EH (cell line): ENCODE data around the gene EHD2.
"Not testable (repeated sequence)": the region's sequence is repeated elsewhere in the genome, so short reads cannot be mapped to it uniquely, and the experiment has no call there.

Experiments used
- DNase-seq: peaks from one replicate; pipeline ENCODE4 v3.0.0-alpha.2; 2015; ENCODE audit warnings: low read depth

The EHD2 gene

DNA sequence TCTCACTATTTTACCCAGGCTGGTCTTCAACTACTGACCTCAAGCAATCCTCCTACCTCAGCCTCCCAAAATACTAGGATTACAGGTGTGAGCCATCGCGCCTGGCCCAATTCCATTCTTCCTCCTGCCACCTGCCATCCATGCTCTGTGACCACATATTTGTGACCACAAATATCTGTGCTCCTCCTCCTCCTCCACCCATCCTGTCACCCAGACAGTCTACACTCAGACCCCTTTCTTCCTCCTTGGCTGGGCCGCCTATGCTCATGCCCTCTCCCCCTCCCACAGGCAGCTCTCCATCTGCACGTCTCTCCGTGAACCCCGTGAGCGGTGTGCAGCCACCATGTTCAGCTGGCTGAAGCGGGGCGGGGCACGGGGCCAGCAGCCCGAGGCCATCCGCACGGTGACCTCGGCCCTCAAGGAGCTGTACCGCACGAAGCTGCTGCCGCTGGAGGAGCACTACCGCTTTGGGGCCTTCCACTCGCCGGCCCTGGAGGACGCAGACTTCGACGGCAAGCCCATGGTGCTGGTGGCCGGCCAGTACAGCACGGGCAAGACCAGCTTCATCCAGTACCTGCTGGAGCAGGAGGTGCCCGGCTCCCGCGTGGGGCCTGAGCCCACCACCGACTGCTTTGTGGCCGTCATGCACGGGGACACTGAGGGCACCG, 3.2 kb downstream of the EHD2 start:
- DNase-seq = no peak

DNA sequence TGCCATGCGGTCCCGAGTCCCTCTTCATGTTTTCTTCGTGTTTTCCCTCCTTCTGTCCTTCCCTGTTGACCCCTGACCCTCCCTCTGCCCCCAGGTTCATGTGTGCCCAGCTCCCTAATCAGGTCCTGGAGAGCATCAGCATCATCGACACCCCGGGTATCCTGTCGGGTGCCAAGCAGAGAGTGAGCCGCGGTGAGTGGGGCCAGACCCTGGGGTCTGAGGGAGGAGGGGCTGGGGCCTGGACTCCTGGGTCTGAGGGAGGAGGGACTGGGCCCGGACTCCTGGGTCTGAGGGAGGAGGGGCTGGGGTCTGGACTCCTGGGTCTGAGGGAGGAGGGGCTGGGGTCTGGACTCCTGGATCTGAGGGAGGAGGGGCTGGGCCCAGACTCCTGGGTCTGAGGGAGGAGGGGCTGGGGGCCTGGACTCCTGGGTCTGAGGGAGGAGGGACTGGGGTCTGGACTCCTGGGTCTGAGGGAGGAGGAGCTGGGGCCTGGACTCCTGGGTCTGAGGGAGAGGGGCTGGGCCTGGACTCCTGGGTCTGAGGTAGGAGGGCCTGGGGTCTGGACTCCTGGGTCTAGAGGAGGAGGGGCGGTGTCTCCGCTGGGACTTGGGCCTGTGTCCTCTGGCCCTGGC, 5.3 kb downstream of the EHD2 start:
- DNase-seq = not testable (repeated sequence)

DNA sequence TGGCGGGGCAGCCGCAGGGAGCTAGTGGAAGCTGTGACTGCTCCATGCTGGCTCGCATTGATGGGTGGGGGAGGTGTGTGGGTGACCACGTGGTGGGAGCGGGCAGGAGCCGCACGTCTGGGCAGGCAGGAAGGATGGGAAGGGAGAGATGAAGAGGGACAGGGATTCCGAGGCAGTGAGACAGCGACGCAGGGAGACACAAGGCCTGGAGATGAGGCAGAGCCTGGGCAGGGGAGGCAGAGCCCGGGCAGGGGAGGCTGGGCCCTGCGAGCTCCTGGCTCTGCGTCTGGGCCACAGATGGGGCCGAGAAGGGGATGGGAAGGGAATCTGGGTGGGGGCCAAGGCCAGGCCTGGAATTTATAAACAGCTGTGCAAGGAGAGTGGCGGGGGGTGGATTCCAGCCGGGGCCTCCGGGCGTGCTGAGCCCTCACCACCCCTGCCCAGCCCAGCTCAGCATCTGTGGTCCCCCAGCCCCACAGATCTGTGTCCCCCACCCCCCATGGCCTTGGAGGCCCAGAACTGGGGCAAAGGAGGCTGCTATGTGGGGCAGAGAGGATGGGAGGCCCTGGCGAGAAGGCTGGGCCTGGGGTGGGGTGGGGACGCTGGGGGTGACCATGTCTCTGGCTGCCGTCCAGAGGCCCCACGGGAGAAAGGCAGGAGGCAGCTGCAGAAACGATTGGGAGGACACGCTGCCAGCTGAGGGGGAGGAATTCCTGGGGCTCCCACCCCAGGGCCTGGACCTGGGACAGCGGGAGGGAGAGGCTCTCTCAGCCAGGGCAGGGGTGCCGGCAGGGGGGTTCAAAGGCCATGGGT, 6.0 kb downstream of the EHD2 start:
- peak; percentile 100 for DNase-seq

DNA sequence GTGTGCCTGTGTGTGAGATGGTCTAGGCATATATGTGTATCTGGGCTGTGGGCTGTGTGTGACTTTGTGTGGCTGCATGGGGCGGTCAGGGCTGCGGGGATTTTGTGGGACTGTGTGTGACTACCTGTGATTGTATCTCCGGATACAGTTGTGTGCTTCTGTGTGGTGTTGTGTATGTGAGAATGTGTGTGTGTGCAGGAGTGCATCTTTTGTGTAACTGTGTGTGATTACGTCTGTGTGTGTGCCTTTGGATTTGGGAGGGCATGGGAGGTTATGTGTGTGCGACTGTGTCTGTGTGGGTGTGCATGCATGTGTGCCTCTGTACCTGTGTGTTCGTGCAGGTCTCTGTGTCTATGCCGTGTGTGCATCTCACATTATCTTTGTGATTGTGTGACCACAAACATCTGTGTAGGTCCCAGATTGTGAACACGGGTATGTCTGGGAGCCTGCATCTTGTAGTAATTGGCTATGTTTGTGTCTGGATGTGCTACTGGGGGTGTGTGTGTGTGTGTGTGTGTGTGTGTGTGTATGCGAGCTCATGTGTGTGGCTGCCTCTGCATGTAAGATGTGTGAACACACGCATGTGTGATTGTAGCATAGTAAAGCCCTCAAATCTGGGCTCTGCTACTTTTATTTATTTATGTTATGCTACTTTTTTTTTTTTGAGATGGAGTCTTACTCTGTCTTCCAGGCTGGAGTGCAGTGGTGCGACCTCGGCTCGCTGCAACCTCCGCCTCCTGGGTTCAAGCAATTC, 7.6 kb downstream of the EHD2 start:
- no peak for DNase-seq

DNA sequence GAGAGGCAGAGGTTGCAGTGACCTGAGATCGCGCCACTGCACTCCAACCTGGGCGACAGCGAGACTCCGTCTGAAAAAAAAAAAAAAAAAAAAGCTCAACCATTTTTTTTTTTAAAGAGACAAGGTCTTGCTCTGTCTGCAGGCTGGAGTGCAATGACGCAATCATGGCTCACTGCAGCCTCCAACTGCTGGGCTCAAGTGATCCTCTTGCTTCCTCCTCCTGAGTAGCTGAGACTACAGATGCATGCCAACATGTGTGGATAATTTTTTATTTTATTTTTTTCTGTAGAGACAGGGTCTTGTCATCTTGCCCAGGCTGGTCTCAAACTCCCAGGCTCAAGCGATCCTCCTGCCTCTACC, 10.3 kb downstream of the EHD2 start:
- DNase-seq = peak; percentile 92

DNA sequence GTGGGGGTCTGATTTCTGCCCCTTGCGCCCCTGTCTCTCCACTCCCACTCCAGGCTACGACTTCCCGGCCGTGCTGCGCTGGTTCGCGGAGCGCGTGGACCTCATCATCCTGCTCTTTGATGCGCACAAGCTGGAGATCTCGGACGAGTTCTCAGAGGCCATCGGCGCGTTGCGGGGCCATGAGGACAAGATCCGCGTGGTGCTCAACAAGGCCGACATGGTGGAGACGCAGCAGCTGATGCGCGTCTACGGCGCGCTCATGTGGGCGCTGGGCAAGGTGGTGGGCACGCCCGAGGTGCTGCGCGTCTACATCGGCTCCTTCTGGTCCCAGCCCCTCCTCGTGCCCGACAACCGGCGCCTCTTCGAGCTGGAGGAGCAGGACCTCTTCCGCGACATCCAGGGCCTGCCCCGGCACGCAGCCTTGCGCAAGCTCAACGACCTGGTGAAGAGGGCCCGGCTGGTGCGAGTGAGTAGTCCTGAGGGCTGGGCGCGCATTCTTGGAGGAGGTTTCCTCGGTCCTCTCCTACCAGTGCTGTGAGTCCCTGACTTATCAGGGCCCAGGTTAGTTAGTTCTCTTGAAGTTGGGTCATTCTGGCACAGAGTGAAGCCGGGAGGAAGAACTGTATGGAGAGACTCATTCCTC, 12.7 kb downstream of the EHD2 start:
- DNase-seq = no peak

DNA sequence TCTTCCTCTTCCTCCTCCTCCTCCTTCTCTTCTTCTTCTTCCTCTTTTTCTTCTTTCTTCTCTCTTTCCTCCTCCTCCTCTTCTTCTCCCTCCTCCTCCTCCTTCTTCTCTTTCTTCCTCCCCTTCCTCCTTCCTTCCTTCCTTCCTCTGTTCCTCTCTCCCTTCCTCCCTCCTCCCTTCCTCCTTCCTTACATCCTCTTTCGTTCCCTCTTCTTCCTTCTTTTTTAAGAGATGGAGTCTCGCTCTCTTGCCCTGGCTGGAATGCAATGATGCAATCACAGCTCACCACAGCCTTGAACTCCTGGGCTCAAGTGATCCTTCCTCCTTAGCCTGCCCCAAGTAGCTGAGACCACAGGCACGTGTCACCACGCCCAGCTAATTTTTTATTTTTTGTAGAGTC, 13.2 kb downstream of the EHD2 start:
- DNase-seq = peak; percentile 89

DNA sequence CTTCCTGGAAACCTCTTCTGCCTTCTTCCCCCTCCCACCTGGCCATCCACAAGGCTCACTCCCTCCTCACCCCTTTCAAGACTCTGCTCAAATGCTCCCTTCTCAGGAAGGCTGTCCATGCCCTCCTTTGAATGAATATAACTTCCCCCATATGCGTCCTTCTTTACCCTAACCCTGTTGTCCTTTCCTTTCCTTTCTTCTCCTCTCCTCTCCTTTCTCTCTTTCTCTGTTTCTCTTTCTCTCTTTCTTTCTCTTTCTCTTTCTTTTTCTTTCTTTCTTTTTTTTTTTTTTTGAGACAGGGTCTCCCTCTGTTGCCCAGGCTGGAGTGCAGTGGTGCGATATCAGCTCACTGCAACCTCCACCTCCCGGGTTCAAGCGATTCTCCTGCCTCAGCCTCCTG, 15.1 kb downstream of the EHD2 start:
- not testable (repeated sequence) for DNase-seq

DNA sequence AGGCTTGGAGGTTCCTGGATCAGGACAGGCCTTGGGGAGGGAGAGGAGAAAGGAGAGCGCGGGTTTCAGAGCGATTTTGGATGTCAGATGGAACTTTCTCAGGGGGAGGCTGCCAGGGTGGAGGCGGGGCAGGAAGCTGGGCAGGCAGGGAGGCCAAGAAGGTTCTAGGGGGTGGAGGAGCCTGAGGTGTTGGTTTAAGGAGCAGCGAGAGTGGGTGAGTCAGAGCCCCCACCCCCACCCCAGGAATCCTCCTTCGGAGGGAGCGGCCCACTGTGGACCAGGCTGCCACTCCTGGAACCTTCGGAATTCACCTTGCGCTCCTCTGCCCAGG, 16.2 kb downstream of the EHD2 start:
- peak; percentile 97 for DNase-seq

DNA sequence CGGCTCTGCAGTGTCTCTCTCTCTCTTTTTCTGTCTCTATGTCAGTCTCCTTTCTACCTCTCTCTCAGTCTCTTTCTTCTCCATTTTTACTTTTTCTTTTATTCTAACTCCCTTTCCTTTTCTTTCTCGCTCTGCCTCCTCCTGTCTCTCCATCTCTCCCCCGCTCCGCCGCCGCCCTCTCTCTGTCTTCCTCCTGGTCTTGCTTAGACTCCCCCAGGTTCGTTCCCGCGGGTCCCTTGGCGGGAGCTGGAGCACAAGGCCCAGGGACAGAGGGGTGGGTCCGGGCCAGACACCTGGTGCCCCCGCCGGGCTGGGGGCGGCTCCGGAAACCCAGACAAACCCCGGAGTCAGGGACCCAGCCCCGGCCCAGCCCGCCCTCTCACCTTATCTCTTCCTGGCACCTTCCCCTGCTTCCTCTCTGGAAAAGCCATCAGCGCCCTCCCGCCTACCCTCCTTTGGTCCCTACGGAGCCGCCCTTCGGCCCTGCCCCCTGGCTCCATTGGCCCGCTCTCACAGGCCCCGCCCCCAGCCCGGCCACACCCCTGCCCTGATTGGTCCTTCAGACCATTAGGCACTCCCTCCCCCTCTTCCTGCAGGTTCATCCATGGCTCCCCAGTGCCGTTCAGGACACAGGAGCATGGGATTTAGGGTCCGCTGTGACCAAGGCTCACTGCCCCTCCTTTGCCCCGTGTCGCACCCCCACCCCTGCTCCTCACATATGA, 16.7 kb downstream of the EHD2 start:
- DNase-seq = no peak

DNA sequence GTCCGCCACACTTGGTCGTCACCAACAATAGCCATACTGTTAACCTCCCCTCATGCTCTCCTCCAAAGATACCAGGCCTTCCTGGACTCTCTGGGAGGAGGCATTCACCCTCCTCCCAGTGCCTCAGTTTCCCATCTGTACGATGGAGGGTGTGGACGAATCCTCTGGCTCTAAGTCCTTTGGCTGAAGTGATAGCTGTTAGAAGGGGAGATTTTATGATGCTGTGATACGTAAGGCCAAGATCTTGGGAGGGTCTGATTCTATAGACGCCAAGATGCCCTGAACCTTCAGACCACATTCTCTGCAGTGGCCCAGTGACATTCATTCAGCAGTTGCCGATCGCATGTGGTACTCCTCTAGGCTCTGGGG, 17.3 kb downstream of the EHD2 start:
- DNase-seq = no peak

DNA sequence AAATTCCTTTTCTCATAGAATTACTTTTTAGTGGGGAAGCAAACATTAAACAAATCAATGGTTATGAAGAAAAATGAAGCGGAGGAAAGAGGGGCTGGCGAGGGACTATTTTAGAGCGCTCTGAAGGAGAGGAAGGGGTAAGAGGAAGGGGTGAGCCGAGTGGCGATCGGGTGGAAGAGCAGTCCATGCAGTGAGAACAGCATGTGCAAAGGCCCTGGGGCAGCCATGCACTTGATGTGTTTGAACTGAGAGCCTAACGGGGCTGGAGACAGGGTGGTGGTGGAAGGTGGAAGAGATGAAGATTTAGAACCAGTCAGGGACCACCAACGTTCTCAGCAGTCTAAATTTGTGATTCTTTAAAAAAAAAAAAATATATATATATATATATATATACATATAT, 17.7 kb downstream of the EHD2 start:
- no peak for DNase-seq

DNA sequence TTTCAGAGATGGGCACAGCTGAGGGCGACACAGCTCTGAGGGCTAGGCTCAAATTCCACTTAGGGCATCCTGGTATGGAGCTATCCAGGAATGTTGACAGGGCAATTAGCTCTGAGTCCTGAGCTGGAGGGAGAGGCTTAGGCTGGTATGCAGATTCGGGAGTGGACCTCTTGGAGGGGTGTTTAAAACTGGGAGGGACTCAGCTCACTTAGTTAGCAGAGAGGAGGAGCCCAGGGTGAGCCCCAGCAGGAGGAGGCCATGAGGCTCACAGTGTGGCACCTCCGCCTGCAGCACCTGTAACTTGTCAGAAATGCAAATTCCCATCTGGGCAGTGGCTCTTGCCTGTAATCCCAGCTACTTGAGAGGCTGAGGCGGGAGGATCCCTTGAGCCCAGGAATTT, 21.9 kb downstream of the EHD2 start:
- no peak for DNase-seq

DNA sequence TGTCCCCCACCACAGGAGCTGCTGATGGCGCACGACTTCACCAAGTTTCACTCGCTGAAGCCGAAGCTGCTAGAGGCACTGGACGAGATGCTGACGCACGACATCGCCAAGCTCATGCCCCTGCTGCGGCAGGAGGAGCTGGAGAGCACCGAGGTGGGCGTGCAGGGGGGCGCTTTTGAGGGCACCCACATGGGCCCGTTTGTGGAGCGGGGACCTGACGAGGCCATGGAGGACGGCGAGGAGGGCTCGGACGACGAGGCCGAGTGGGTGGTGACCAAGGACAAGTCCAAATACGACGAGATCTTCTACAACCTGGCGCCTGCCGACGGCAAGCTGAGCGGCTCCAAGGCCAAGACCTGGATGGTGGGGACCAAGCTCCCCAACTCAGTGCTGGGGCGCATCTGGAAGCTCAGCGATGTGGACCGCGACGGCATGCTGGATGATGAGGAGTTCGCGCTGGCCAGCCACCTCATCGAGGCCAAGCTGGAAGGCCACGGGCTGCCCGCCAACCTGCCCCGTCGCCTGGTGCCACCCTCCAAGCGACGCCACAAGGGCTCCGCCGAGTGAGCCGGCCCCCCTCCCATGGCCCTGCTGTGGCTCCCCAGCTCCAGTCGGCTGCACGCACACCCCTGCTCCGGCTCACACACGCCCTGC, 27.8 kb downstream of the EHD2 start:
- DNase-seq = no peak

DNA sequence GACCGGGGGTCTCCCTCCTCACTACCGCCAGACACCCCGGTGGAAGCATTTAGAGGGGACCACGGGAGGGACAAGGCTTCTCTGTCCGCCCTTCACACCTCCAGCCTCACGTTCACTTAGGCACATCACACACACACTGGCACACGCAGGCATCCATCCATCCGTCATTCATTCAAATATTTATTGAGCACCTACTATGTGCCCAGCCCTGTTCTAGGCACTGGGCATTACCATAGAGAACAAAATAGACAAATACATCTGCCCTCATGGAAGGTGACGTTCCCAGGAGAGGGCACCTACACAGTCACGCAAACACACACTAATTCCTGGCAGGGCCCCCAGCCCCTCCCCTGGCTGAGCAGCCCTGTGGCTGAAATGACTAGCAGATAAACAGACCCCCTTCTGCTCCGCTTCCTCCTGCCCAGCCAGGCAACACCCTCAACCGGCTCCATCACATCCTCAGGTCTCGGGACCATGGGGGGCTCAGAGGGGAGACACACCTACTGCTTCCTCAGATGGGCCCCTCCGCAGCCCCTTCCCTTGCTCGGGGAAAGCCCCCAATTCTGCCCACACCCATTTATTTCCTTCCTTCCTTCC, 28.4 kb downstream of the EHD2 start:
- no peak for DNase-seq

DNA sequence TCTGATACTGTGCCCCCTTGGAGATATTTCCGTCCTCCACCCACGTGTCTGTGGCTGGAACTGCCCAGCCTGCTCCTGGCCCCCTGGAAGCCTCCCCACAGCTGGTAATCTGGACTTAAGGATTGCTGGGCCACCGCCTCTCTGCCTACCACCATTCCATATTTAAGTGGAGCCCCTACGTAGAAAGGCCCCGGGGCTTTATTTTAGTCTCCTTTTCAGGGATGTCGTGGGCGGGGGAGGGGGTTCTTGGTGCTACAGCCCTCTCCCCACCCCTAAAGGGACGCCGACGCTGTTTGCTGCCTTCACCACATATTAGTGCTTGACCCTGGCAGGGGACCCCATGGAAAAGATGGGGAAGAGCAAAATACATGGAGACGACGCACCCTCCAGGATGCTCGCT, 29.4 kb downstream of the EHD2 start:
- peak; percentile 50 for DNase-seq

DNA sequence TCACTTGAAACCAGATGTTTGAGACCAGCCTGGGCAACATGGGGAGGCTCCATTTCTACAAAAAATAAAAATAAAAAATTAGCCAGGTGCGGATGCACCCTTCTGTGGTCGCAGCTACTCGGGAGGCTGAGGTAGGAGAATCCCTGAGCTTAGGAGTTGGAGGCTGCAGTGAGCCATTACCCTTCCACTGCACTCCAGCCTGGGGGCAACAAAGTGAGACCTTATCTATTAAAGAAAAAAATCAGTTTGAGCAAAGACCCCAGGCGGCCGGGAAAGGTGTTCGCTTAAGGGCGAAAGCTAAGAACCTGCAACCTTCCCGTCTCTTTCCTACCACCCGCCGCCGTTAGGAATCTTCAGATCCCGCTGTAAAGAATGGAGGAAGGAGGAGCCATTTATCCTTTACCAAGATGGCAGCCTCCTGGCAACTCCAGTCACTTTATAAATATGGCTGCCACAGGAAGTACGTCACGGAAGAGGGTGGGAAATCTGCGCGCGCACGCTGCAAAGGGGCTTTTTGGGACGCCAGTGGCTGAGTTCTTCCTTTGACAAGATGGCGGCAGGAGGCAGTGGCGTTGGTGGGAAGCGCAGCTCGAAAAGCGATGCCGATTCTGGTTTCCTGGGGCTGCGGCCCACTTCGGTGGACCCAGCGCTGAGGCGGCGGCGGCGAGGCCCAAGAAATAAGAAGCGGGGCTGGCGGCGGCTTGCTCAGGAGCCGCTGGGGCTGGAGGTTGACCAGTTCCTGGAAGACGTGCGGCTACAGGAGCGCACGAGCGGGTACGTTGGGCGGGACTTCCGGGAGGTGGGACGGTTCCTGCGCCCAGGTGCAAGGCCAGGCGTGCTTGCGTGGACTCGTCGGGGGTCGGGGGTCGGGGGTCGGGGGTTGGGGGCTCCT, 32.0 kb downstream of the EHD2 start, which contains the start of gene NOP53:
Gene NOP53 (plus strand): TSS at position 537 of the 892 bp plus-strand sequence. CDS start 14 bp downstream, at position 551.
- peak; percentile 97 for DNase-seq

DNA sequence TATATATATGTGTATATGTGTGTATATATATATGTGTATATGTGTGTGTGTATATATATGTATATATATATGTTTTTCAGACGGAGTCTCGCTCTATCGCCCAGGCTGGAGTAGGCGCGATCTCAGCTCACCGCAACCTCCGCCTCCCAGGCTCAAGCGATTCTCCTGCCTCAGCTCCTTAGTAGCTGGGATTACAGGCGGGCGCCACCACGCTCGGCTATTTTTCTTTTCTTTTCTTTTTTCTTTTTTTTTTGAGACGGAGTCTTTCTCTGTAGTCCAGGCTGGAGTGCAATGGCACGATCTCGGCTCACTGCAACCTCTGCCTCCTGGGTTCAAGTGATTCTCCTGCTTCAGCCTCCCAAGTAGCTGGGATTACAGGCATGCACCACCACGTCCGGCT, 32.9 kb downstream of the EHD2 start:
- DNase-seq = not testable (repeated sequence)

DNA sequence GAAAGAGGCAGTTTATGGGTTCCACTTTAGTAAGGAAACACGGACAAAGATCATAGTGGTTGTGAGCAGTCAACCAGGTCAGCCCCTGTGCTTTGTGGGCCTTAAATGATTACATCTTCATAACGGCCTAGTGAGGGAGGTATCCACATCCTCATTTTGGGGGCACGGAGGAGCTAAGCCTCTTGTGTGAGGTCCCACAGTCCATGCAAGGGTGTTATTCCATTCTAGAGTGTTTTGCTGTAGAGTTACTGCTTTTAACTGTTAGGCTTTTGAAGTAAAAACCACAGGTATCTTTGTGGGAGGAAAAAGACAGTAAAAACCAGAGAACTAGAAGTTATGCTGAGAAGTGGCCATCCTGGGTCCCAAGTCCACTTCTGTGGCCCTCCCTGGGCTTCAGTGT, 36.1 kb downstream of the EHD2 start:
- DNase-seq = no peak

DNA sequence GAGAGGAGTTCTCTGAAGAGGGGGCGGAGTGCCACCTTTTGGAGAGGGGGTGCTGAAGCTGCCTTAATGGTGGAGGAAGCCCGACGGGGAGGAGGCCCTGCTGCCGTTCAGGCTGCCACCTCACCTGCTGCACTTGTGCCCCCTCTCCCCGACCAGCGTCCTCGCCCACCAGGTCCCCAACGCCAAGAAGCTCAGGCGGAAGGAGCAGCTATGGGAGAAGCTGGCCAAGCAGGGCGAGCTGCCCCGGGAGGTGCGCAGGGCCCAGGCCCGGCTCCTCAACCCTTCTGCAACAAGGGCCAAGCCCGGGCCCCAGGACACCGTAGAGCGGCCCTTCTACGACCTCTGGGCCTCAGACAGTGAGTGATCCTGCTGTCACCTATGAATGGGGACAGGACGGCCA, 37.5 kb downstream of the EHD2 start:
- no peak for DNase-seq
